GM18519 (cell line): ENCODE results near the gene IGFBP2.

Experiments used
- ATAC-seq: cut with Tn5 transposase; IDR thresholded peaks from one replicate; pipeline ENCODE4 v1.9.1; 2021; ENCODE audit warnings: mild to moderate bottlenecking, moderate library complexity; ENCODE audit not compliant: unreplicated experiment, low FRiP score

The IGFBP2 gene

GRCh38 chr2:216636551-216637450 is 3.6 kb downstream of the IGFBP2 start:
- ATAC-seq = no peak

DNA sequence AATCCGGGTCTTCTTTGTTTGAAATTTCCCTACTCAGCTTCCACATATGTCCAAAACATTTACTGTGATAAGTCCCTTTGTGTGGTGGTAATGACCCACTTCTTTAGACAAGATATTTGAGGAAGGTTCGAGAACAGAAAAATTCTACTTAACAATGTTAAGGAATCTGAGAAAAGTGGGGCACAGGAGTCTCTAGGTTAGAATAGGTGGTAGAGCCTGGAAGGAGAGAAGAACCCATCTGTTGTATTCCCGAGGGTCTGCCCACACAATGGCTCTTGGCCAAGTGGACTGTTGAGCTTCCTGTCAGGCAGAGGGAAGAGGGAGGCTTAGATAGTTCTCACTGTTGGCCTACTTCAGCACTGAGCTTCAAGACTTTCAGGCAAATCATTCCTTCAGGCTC is 4.3 kb downstream of the IGFBP2 start:
- ATAC-seq = no peak

GRCh38 chr2:216643986-216644659 is 10.9 kb downstream of the IGFBP2 start:
- ATAC-seq = no peak

- no peak for ATAC-seq
Measured at GRCh38 chr2:216644842-216645635, 11.8 kb downstream of the IGFBP2 start.

GRCh38 chr2:216645636-216645950 is 12.4 kb downstream of the IGFBP2 start:
- ATAC-seq = no peak

- ATAC-seq = no peak
Measured at GRCh38 chr2:216646116-216646515, 12.9 kb downstream of the IGFBP2 start.

DNA sequence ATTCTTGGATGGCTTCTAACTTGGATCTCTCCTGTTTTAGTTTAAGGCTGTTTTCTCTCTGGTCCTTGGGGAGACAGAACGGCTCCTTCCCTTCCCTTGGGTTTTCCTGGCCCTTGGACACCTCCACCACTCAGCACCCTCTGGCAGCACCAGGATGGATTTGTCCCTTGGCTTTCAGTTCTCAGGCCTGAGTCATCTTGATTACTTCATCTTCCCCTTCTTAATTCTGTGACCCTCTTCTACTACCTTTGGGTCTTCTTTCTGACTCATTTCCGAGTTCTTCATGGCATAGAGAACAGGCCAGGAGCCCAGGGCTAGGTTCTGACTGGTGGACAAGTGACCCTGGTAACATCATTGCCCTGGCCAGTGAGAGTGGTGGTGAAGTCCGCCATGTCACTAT is 14.9 kb downstream of the IGFBP2 start:
- ATAC-seq = no peak

DNA sequence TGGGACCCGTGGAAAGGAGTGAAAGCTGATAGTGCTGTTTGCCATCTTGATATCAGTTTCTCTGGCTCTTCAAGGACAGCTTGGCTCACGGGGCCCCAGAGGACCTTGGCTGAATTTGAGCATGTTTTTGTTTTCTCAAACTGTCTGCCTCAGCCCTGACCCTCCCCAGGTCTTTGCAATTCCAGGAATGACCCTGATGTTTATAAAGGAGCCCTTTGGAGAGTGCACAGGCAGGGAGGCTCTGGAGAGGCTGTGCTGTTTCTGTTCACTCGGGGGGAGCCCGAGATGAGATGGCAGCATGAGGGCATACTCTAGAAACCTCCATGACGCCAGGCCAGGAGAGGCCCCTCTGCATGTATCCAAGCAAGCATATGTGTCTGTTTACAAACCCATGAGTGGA is 16.4 kb downstream of the IGFBP2 start:
- no peak for ATAC-seq

GRCh38 chr2:216650626-216651257 is 17.5 kb downstream of the IGFBP2 start:
- ATAC-seq = no peak

DNA sequence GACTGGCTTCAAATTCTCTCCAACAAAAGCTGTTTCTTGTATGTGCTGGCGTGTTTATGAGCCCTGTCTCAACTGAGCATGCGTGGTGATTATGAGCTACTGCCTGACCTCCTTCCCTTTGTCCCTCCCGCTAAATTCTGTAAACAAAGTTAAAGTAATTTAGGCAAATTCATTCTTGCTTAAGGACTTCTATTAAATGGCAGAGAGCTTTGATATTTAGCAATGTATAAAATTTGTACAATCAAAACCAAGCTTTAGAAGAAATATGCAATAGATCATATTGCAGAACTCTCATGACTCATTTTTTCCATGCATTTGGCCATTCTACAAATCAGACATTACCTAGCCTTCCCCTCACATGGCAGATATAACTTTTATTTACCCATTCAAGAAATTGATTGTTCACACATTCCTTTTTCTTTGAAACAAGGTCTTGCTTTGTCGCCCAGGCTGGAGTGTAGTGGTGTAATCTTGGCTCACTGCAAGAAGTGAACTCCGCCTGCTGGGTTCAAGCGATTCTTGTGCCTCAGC is 18.2 kb downstream of the IGFBP2 start:
- no peak for ATAC-seq

- no peak for ATAC-seq
Measured at GRCh38 chr2:216652566-216652965, 19.3 kb downstream of the IGFBP2 start.

GRCh38 chr2:216653093-216653799 is 20.0 kb downstream of the IGFBP2 start:
- no peak for ATAC-seq

DNA sequence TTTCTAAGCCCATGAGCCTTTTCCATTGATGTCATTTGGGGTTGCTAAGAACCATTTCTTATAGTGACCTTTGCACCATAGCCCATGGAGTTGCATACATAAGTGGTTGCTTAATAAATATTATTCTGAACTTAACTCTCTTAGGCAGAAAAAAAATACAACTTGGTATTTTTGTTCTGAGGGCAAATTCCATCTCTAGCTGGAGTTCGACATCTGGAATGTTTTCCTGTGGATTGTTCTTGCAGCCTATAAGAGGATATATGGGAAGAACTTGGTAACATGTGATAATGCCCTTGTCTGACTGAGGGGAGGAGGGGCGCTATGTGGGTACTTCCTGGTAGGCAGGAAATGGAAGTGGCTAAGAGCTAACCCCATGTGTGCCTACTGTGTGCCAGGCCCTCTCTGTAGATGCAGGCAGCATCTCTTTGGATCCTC is 20.7 kb downstream of the IGFBP2 start:
- no peak for ATAC-seq

DNA sequence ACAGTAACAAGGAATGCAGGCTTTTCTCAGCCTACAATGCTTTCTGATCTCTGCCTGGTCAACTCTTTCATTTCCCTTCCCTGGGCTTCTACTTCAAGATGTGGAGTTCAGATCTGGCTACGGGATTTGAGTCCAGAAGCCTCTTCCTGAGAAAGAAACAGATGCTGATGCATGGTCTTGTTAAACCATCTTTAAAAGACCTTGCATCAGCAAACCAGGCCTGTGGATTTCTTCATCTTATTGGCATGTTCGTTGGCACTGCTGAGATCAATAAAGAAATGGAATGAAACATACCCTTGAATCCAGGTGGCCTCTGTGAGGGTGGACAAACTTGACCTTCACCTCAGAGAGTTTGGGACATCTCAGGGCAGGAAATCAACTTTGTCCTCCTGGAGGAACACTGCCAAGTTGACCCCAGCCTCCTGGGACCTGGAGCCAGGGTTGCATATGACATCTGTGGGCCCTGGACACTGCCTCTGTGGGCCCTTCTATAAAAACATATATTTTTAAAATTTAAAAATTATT is 21.4 kb downstream of the IGFBP2 start:
- ATAC-seq = no peak

DNA sequence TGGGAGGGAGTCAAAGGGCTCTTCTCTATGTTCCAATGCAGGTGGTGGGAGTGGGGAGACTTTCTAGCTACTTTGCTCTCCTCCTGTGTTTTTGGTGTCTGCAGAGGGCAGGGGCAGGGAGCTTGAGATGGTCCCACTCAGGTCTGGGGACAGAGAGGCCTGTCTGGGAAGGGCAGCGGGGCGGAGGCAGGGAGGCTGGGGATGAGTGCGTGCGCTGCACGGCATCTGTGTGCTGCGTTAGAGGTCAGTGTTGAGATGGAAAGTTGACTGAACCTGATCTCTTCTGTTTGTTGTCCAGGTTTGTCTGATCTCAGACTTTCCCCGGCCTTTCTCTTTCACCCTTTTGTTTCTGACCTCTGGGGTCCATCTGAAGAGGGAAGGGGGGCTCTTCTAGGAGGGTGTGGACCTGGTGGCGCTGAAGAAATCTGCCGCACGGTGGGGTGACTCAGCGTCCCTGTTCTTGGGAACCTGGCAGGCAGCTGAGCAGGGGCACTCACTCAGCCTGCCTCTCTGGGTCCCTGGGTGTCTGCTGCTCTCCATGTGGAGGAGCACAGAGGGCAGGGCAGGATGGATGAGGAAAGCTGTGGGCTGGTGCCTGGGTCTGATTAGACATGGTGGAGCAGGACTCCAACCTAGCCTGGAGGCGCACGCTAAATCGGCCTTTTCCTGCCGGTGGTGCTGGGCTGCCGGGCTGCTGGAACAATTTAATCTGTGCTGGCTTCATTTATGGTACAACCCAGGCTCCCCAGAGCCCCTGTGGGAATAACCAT is 24.1 kb downstream of the IGFBP2 start:
- no peak for ATAC-seq

- no peak for ATAC-seq
Measured at GRCh38 chr2:216657980-216658379, 24.8 kb downstream of the IGFBP2 start.

- no peak for ATAC-seq
Measured at GRCh38 chr2:216658757-216659156, 25.5 kb downstream of the IGFBP2 start.

- ATAC-seq = no peak
Measured at GRCh38 chr2:216659276-216659675, 26.1 kb downstream of the IGFBP2 start.

DNA sequence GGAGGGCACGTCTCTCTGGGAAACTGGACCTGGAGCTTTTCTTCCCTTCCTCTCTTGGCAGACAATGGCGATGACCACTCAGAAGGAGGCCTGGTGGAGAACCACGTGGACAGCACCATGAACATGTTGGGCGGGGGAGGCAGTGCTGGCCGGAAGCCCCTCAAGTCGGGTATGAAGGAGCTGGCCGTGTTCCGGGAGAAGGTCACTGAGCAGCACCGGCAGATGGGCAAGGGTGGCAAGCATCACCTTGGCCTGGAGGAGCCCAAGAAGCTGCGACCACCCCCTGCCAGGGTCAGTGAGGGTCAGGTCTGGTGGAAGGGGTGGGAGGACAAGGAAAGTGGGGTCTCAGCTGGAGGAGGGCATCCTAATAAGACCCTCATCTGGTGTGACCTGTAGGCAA is 27.3 kb downstream of the IGFBP2 start:
- no peak for ATAC-seq
